ENCODE data around the gene ZYG11B. TPM values are rescaled to one million over a fixed set of nuclear protein-coding genes. Genes with fewer than 3 reads are reported as not detected.

The ZYG11B gene
- total and polyA plus RNA-seq, 9 of the 15 experiments (the other 6 are each of a cell fraction or from before 2014, with no cell fraction given), result 4.9 to 22.2 (median 12.2) TPM

GRCh38 chr1:52751589-52752483 is 25.6 kb downstream of the ZYG11B start (continued):
- TF ChIP-seq MAFK (IDR thresholded peaks at IDR 0.05; ENCODE audit: low read length) (no peak), HNRNPUL1 (IDR thresholded peaks at IDR 0.05; ENCODE audit: low read length) (no peak), POLR2AphosphoS5 (IDR thresholded peaks at IDR 0.05; ENCODE audit: control insufficient read depth, insufficient read depth, low read depth, low read length) (no peak), ZBTB5 (IDR thresholded peaks at IDR 0.05) (no peak), RBM25 (IDR thresholded peaks at IDR 0.05; ENCODE audit: low read depth, low read length, severe bottlenecking) (no peak), HDAC1 (IDR thresholded peaks at IDR 0.05) (no peak), PML (IDR thresholded peaks at IDR 0.05; ENCODE audit: low read length) (no peak), TARDBP (IDR thresholded peaks at IDR 0.05) (no peak), CCNT2 (IDR thresholded peaks at IDR 0.05; ENCODE audit: borderline replicate concordance, extremely low read depth, insufficient read length, low read depth, low read length) (no peak), ZBTB11 (CRISPR knock-in tag; IDR thresholded peaks at IDR 0.05) (no peak), ZNF146 (CRISPR knock-in tag; IDR thresholded peaks at IDR 0.05; ENCODE audit: unreplicated experiment) (no peak), RBM17 (IDR thresholded peaks at IDR 0.05; ENCODE audit: borderline replicate concordance, low read depth, low read length) (no peak), GABPB2 (CRISPR knock-in tag; conservative IDR thresholded peaks at IDR 0.05) (no peak), NFIC (IDR thresholded peaks at IDR 0.05) (peak; percentile 94), TGIF2 (CRISPR knock-in tag; IDR thresholded peaks at IDR 0.05) (no peak), RBFOX2 (IDR thresholded peaks at IDR 0.05; ENCODE audit: low read depth, low read length) (no peak), GTF2F1 (IDR thresholded peaks at IDR 0.05; ENCODE audit: low read depth, low read length) (no peak), ZBTB7A (IDR thresholded peaks at IDR 0.05; ENCODE audit: borderline replicate concordance, control insufficient read depth, low read depth, low read length) (no peak), YY1 (IDR thresholded peaks at IDR 0.05; ENCODE audit: borderline replicate concordance in 1 of 3, control insufficient read depth in 1 of 3, extremely low read depth in 1 of 3, insufficient read depth in 3 of 3, insufficient read length in 1 of 3, insufficient replicate concordance in 2 of 3, low read depth in 1 of 3, low read length in 2 of 3) (peak in 1 of 3 experiments; percentile 32)

Data from K562 (cell line).